Lower leg skin (tissue), 4 donors: Measurements from ENCODE around the gene B3GNT4. TPM values are rescaled to one million over a fixed set of nuclear protein-coding genes. Genes with fewer than 3 reads are reported as not detected.
"Not testable (repeated sequence)": the region's sequence is repeated elsewhere in the genome, so short reads cannot be mapped to it uniquely, and the experiment has no call there.

Experiments used
- DNase-seq, 2 donors: peaks; one replicate each; pipeline ENCODE4 v3.0.0-alpha.2; 2019; ENCODE audit warnings: low spot score in 2 of 2
- H3K4me3 ChIP-seq: fragments of 200-600 bp; sonication (generic); 2 replicates; pipeline ENCODE4 v1.5.1; 2017; ENCODE audit warnings: mild to moderate bottlenecking, low read depth; ENCODE audit not compliant: poor library complexity, severe bottlenecking
- CTCF ChIP-seq, 3 donors: fragments of 450-650 bp; IDR thresholded peaks; one replicate each; pipeline ENCODE4 v1.5.1; 2016; ENCODE audit warnings: antibody characterized with exemption in 3 of 3, mild to moderate bottlenecking in 3 of 3, moderate library complexity in 2 of 3
- POLR2A ChIP-seq, 2 donors: fragments of 450-650 bp; IDR thresholded peaks; one replicate each; pipeline ENCODE4 v1.6.1; 2016 to 2017; ENCODE audit warnings: antibody characterized with exemption in 2 of 2, mild to moderate bottlenecking in 1 of 2, moderate library complexity in 1 of 2
- WGBS, 2 donors: methylation state at CpG; one replicate each; pipeline ENCODE4 v1.1.5; 2018; 5-methylcytosine and 5-hydroxymethylcytosine counted together
- intact Hi-C: fragments of 100-400 bp; cut with DNase I; formaldehyde crosslinking; loops from one replicate; pipeline ENCODE4 v1.15.0; 2023; ENCODE audit warnings: low total_unique reads
- total RNA-seq, 4 donors: library from RNA; depleted of rRNA; stranded (reverse); fragments of >200 nt; gene quantifications; one replicate each; pipeline ENCODE4 v1.1.0, GENCODE V29; 2016

Gene B3GNT4
- total RNA-seq, 4 donors from 2014 or later: 7.4 to 14.9 (median 8.1) TPM

GRCh38 chr12:122200541-122201175, 2.9 kb upstream of the B3GNT4 start:
- DNase-seq: peak in 1 of 2 donors; percentile 77
- no peak for TF ChIP-seq CTCF (IDR thresholded peaks at IDR 0.05)
- TF ChIP-seq POLR2A (IDR thresholded peaks at IDR 0.05): no peak
- WGBS, 2 donors: 73 to 78% methylated on average over 18 to 23 of the region's 24 CpGs
- intact Hi-C loops: no loop called here
- H3K4me3 ChIP-seq: no peak overlapping the region

- no peak overlapping the region for H3K4me3 ChIP-seq
- WGBS, 2 donors: 82 to 83% methylated on average over 5 of the region's 5 CpGs
- no peak for TF ChIP-seq CTCF (IDR thresholded peaks at IDR 0.05)
- TF ChIP-seq POLR2A (IDR thresholded peaks at IDR 0.05): no peak
- DNase-seq: peak in 1 of 2 donors; percentile 54
- intact Hi-C loops: no loop called here
These were observed 2.1 kb upstream of the B3GNT4 start for GRCh38 chr12:122201381-122201780.

- 91 to 94% methylated on average over 6 of the region's 6 CpGs for WGBS, 2 donors
- no peak for DNase-seq
- TF ChIP-seq CTCF (IDR thresholded peaks at IDR 0.05): no peak
- TF ChIP-seq POLR2A (IDR thresholded peaks at IDR 0.05): no peak
- intact Hi-C loops: no loop called here
- no peak overlapping the region for H3K4me3 ChIP-seq
These were observed 1.5 kb upstream of the B3GNT4 start for GRCh38 chr12:122202017-122202416.

- not testable (repeated sequence) for H3K4me3 ChIP-seq
These were observed 698 bp upstream of the B3GNT4 start for GRCh38 chr12:122202811-122203210.

GRCh38 chr12:122204167-122205052, 901 bp downstream of the B3GNT4 start:
- intact Hi-C loops: no loop called here
- TF ChIP-seq CTCF (IDR thresholded peaks at IDR 0.05): no peak
- no peak for TF ChIP-seq POLR2A (IDR thresholded peaks at IDR 0.05)
- WGBS, 2 donors: 18 to 21% methylated on average over 29 to 47 of the region's 71 CpGs
- DNase-seq: peak in 1 of 2 donors; percentile 68
- peak overlapping the region; percentile 40 for H3K4me3 ChIP-seq

More at GRCh38 chr12:122202811-122203210, 698 bp upstream of the B3GNT4 start:
- whole genome bisulfite sequencing, 2 donors: 61 to 65% methylated on average over 19 of the region's 19 CpGs
- DNase-seq, intact Hi-C loops: not testable (repeated sequence)
